DND-41 (cell line): ENCODE results near the gene PPP3CA.

Source experiments
- ATAC-seq: fragments of 200-7000 bp; cut with Tn5 transposase; 3 replicates; pipeline ENCODE4 v1.9.1; 2021; ENCODE audit warnings: low read depth; ENCODE audit not compliant: insufficient read depth
- DNase-seq: peaks from one replicate; pipeline ENCODE4 v3.0.0-alpha.2; 2020
- H2AFZ ChIP-seq: 2 replicates; pipeline ENCODE4 v1.6.0; 2012; ENCODE audit warnings: low read depth, low read length
- H3K27ac ChIP-seq: 2 replicates; pipeline ENCODE4 v1.5.1; 2012; ENCODE audit warnings: low read length, inconsistent platforms
- H3K27me3 ChIP-seq: fragments of 200-600 bp; sonication (generic); 2 replicates; pipeline ENCODE4 v1.6.0; 2012; ENCODE audit warnings: low read length, mild to moderate bottlenecking, inconsistent platforms; ENCODE audit not compliant: insufficient read depth, poor library complexity
- H3K36me3 ChIP-seq: 2 replicates; pipeline ENCODE4 v1.5.1; 2012; ENCODE audit warnings: low read length, inconsistent platforms; ENCODE audit not compliant: insufficient read depth
- H3K4me1 ChIP-seq: 2 replicates; pipeline ENCODE4 v1.5.1; 2012; ENCODE audit warnings: mild to moderate bottlenecking, low read length; ENCODE audit not compliant: insufficient read depth
- H3K4me2 ChIP-seq: 2 replicates; pipeline ENCODE4 v1.6.0; 2012; ENCODE audit warnings: mild to moderate bottlenecking, moderate library complexity, low read length, inconsistent platforms; ENCODE audit not compliant: insufficient read depth
- H3K4me3 ChIP-seq, 2 experiments: fragments of 200-600 bp in 1 of 2; shearing (Covaris generic) in 1 of 2; 2 replicates each; pipeline ENCODE4 v1.5.1; 2012 to 2016; ENCODE audit warnings: inconsistent platforms in 2 of 2, low read length in 2 of 2, mild to moderate bottlenecking in 2 of 2, low read depth in 1 of 2, moderate library complexity in 1 of 2
- H3K79me2 ChIP-seq: 2 replicates; pipeline ENCODE4 v1.6.0; 2012; ENCODE audit warnings: low read length, inconsistent platforms; ENCODE audit not compliant: insufficient read depth
- H3K9ac ChIP-seq: 2 replicates; pipeline ENCODE4 v1.6.0; 2012; ENCODE audit warnings: low read depth, mild to moderate bottlenecking, inconsistent platforms, low read length, moderate library complexity
- H3K9me3 ChIP-seq: 2 replicates; pipeline ENCODE4 v1.5.1; 2012; ENCODE audit warnings: low read length, moderate library complexity, mild to moderate bottlenecking, inconsistent platforms; ENCODE audit not compliant: insufficient read depth, severe bottlenecking
- H4K20me1 ChIP-seq: 2 replicates; pipeline ENCODE4 v1.6.0; 2012; ENCODE audit warnings: low read length; ENCODE audit not compliant: insufficient read depth
- EZH2 ChIP-seq: IDR thresholded peaks from 3 replicates; pipeline ENCODE4 v1.6.1; 2012; ENCODE audit warnings: borderline replicate concordance, low read depth, mild to moderate bottlenecking, moderate library complexity, low read length, inconsistent platforms; ENCODE audit not compliant: severe bottlenecking
- TF ChIP-seq, protein P1 (sequence below): IDR thresholded peaks from 2 replicates; pipeline ENCODE4 v1.5.1; 2012; ENCODE audit warnings: borderline replicate concordance, low read length, moderate library complexity, mild to moderate bottlenecking; ENCODE audit not compliant: poor library complexity, severe bottlenecking; ENCODE audit errors: extremely low read depth

Gene PPP3CA

DNA sequence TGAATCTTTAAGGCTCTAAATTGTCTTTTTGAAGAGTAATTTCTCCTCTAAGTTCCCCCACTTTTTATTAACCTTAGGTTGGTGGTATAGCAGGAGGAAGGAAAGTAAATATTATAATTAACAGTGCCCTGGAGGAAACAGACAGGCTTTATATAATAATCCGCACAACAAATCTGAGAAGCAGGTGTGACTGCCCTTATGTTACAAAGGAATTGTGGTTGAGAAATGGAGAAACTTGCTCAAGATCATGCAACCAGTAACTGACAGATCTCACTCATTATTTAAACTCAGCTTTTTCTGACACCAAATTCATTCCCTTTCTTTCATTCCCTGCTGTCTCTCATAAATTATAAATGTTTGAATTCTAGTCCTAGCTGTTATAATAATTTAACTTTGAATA is 282.0 kb downstream of the PPP3CA start:
- H3K27ac ChIP-seq: no peak overlapping the region
- no peak overlapping the region for H3K4me3 ChIP-seq
- no peak overlapping the region for H3K4me2 ChIP-seq
- H3K79me2 ChIP-seq: no peaks in the 10 kb centered on the region
- H3K9me3 ChIP-seq: no peaks in the 10 kb centered on the region
- no peak overlapping the region for H3K9ac ChIP-seq
- TF ChIP-seq, protein P1, sequence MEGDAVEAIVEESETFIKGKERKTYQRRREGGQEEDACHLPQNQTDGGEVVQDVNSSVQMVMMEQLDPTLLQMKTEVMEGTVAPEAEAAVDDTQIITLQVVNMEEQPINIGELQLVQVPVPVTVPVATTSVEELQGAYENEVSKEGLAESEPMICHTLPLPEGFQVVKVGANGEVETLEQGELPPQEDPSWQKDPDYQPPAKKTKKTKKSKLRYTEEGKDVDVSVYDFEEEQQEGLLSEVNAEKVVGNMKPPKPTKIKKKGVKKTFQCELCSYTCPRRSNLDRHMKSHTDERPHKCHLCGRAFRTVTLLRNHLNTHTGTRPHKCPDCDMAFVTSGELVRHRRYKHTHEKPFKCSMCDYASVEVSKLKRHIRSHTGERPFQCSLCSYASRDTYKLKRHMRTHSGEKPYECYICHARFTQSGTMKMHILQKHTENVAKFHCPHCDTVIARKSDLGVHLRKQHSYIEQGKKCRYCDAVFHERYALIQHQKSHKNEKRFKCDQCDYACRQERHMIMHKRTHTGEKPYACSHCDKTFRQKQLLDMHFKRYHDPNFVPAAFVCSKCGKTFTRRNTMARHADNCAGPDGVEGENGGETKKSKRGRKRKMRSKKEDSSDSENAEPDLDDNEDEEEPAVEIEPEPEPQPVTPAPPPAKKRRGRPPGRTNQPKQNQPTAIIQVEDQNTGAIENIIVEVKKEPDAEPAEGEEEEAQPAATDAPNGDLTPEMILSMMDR: no peak
- TF ChIP-seq EZH2: no peak
- H3K36me3 ChIP-seq: no peaks in the 10 kb centered on the region; the same call in 1 of the 2 replicates
- no peak for DNase-seq
- 0 out of 3 replicates have a peak, but pooled peaks have one; percentile 17 for ATAC-seq
- H4K20me1 ChIP-seq: no peaks in the 10 kb centered on the region
- H2AFZ ChIP-seq: no peak overlapping the region
- H3K27me3 ChIP-seq: no peaks in the 10 kb centered on the region
- no peaks in the 10 kb centered on the region for H3K4me1 ChIP-seq

DNA sequence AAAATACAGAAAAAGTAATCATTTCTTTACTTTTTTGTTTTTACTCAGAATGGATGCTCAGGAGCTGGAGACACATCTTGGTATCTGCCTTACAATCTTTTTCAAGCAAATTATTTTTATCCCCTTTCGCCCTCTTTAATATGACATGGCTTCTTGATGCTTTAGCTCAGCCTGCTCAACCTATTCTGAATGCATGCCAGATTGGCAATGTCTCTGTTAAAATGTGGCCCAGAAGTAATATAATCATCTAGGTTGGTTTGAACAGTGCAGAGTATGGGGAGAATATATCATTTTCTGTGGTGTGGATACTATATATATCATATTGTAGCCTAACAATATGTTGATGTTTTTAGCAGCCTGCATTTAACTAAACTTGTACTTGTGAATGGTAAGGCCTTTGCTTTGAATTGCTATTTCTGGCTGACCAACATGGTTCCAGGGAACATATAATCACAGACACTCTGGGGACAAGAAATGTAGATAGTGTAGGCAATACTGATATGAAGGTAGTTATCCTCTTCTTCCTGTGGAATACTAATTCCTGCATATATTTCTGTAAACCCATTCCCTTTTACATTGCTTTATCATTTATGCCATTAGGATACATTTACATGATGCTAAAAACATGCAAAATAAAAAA is 282.7 kb downstream of the PPP3CA start:
- no peak for ATAC-seq
- Histone ChIP-seq H3K4me1 (no peaks in the 10 kb centered on the region), H4K20me1 (no peaks in the 10 kb centered on the region), H3K9ac (no peak overlapping the region), H3K27me3 (no peaks in the 10 kb centered on the region), H3K36me3 (no peaks in the 10 kb centered on the region; the same call in 1 of the 2 replicates), H2AFZ (no peak overlapping the region), H3K9me3 (no peaks in the 10 kb centered on the region), H3K4me2 (no peak overlapping the region), H3K27ac (no peak overlapping the region), H3K4me3 (no peak overlapping the region), H3K79me2 (no peaks in the 10 kb centered on the region)
- DNase-seq: no peak
- TF ChIP-seq, protein P1: no peak
- TF ChIP-seq EZH2: no peak

DNA sequence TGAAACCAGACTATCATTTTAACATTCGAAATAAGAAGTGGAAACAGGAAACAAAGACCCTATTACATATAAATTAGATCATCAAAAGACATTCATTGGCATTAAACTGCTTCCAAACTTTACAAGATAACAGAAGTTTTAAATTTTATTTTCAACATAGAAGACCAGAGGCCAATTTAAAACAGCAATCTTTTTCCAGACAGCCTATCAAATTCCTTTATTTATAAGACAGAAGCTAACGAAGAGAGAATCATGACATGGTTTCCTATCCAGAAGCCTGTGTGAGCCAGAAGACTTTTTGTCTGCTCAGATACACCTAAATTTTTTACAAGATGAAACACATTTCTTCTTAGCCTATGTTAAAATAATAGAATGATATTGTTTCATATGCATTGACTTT is 291.9 kb downstream of the PPP3CA start:
- no peaks in the 10 kb centered on the region for H4K20me1 ChIP-seq
- H3K4me3 ChIP-seq: no peak overlapping the region
- H3K4me1 ChIP-seq: no peaks in the 10 kb centered on the region
- H3K27me3 ChIP-seq: no peaks in the 10 kb centered on the region
- no peaks in the 10 kb centered on the region for H3K36me3 ChIP-seq
- H3K79me2 ChIP-seq: no peaks in the 10 kb centered on the region
- no peak overlapping the region for H3K4me2 ChIP-seq
- DNase-seq: no peak
- H2AFZ ChIP-seq: no peak overlapping the region
- no peak for TF ChIP-seq EZH2
- TF ChIP-seq, protein P1: no peak
- no peak overlapping the region for H3K27ac ChIP-seq
- no peak for ATAC-seq
- no peaks in the 10 kb centered on the region for H3K9me3 ChIP-seq
- no peak overlapping the region for H3K9ac ChIP-seq

DNA sequence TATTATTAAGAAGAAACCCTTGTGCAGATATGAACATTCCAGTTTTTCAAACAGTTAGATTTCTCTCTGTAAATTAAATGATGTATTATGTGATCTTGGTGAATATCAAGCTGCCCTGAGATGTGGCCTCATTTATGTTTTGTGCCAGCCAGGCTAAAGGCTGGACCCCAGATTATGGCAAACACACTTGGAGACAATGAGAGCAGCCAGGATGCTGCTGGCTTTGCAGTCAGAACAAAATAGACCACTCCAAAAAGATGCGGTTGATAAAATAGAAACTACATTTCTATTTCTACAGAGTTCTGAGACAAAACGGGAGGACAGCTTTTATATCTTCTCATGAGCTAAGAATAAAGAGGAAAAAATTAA is 296.5 kb downstream of the PPP3CA start:
- no peaks in the 10 kb centered on the region for H3K79me2 ChIP-seq
- ATAC-seq: no peak
- H3K9ac ChIP-seq: no peak overlapping the region
- H3K27ac ChIP-seq: no peak overlapping the region
- H4K20me1 ChIP-seq: no peaks in the 10 kb centered on the region
- TF ChIP-seq EZH2: no peak
- no peak overlapping the region for H3K4me2 ChIP-seq
- no peaks in the 10 kb centered on the region for H3K9me3 ChIP-seq
- H2AFZ ChIP-seq: no peak overlapping the region
- no peak for DNase-seq
- H3K4me1 ChIP-seq: no peaks in the 10 kb centered on the region
- no peaks in the 10 kb centered on the region for H3K27me3 ChIP-seq
- no peaks in the 10 kb centered on the region for H3K36me3 ChIP-seq
- H3K4me3 ChIP-seq: no peak overlapping the region
